Activated CD4-positive, alpha-beta T cell treated with anti-CD3 and anti-CD28 coated beads, Interleukin-2, amount 50 U/mL, for 24 hours (primary cell): ENCODE data around the gene BSPRY.

Experiments used
- DNase-seq, 2 donors: peaks; one replicate each; pipeline ENCODE4 v3.0.0-alpha.2; 2020; ENCODE audit warnings: low read depth in 1 of 2, low spot score in 1 of 2

The BSPRY gene

GRCh38 chr9:113349445-113350094 lies at the start of gene BSPRY:
Gene BSPRY (plus strand): TSS chr9:113349541. CDS start chr9:113349580, 39 bp downstream.
- DNase-seq = no peak

GRCh38 chr9:113299800-113300292 lies 49.5 kb upstream of the BSPRY start:
- no peak for DNase-seq

GRCh38 chr9:113301548-113301947 lies 47.8 kb upstream of the BSPRY start:
- DNase-seq = no peak

GRCh38 chr9:113302792-113303418 lies 46.4 kb upstream of the BSPRY start, which contains the start of gene RNF183:
Gene RNF183 (minus strand): TSS chr9:113303376. CDS start chr9:113298184, 5,192 bp downstream.
- DNase-seq = no peak

- no peak for DNase-seq
Measured at GRCh38 chr9:113306566-113306965, 42.8 kb upstream of the BSPRY start.

- no peak for DNase-seq
Measured at GRCh38 chr9:113307396-113307975, 41.9 kb upstream of the BSPRY start.

GRCh38 chr9:113309204-113309813 lies 40.0 kb upstream of the BSPRY start:
- DNase-seq = no peak

- DNase-seq = no peak
Measured at GRCh38 chr9:113310538-113310937, 38.8 kb upstream of the BSPRY start.

- DNase-seq = no peak
Measured at GRCh38 chr9:113311961-113312360, 37.4 kb upstream of the BSPRY start.

- DNase-seq = no peak
Measured at GRCh38 chr9:113313261-113313660, 36.1 kb upstream of the BSPRY start.

- no peak for DNase-seq
Measured at GRCh38 chr9:113315231-113315630, 34.1 kb upstream of the BSPRY start.

- no peak for DNase-seq
Measured at GRCh38 chr9:113316030-113316429, 33.3 kb upstream of the BSPRY start.

- no peak for DNase-seq
Measured at GRCh38 chr9:113317777-113318176, 31.6 kb upstream of the BSPRY start.

- no peak for DNase-seq
Measured at GRCh38 chr9:113319054-113319453, 30.3 kb upstream of the BSPRY start.

GRCh38 chr9:113320051-113320450 lies 29.3 kb upstream of the BSPRY start:
- DNase-seq = no peak

- DNase-seq = no peak
Measured at GRCh38 chr9:113322671-113323070, 26.7 kb upstream of the BSPRY start.

- DNase-seq = no peak
Measured at GRCh38 chr9:113326230-113326629, 23.1 kb upstream of the BSPRY start.

- DNase-seq = no peak
Measured at GRCh38 chr9:113328045-113328782, 21.1 kb upstream of the BSPRY start.

- DNase-seq = no peak
Measured at GRCh38 chr9:113331780-113332179, 17.6 kb upstream of the BSPRY start.

GRCh38 chr9:113337714-113338113 lies 11.6 kb upstream of the BSPRY start:
- DNase-seq = no peak

GRCh38 chr9:113340011-113340699 lies 9.2 kb upstream of the BSPRY start, which contains the start of gene WDR31:
Gene WDR31 (minus strand): TSS chr9:113340275. CDS start chr9:113332022, 8,253 bp downstream.
- peak; percentile 70 for DNase-seq
